T-helper 2 cell treated with Interferon-gamma antibody and Interleukin-4, amounts not matched to agents 5 μg/mL and 100 μg/mL, for 36 hours (primary cell): ENCODE measurements around the gene RAB7A.
"Not testable (repeated sequence)": the region's sequence is repeated elsewhere in the genome, so short reads cannot be mapped to it uniquely, and the experiment has no call there.

Experiments
- DNase-seq: peaks from one replicate; pipeline ENCODE4 v3.0.0; 2021; ENCODE audit warnings: low spot score
- H3K27ac Mint-ChIP-seq: one replicate; pipeline ENCODE4 v1.8.0; 2021; ENCODE audit warnings: mild to moderate bottlenecking, mixed read lengths
- H3K27me3 Mint-ChIP-seq: one replicate; pipeline ENCODE4 v1.8.0; 2021; ENCODE audit warnings: low read depth, mixed read lengths
- H3K36me3 Mint-ChIP-seq: one replicate; pipeline ENCODE4 v1.8.0; 2021; ENCODE audit warnings: low read depth, mixed read lengths
- H3K4me1 Mint-ChIP-seq: one replicate; pipeline ENCODE4 v1.8.0; 2021; ENCODE audit warnings: low read depth, mixed read lengths
- H3K4me3 Mint-ChIP-seq: one replicate; pipeline ENCODE4 v1.8.0; 2022; ENCODE audit warnings: mild to moderate bottlenecking, moderate library complexity, mixed read lengths
- H3K9me3 Mint-ChIP-seq: one replicate; pipeline ENCODE4 v1.8.0; 2021; ENCODE audit warnings: mixed read lengths

The RAB7A gene

DNA sequence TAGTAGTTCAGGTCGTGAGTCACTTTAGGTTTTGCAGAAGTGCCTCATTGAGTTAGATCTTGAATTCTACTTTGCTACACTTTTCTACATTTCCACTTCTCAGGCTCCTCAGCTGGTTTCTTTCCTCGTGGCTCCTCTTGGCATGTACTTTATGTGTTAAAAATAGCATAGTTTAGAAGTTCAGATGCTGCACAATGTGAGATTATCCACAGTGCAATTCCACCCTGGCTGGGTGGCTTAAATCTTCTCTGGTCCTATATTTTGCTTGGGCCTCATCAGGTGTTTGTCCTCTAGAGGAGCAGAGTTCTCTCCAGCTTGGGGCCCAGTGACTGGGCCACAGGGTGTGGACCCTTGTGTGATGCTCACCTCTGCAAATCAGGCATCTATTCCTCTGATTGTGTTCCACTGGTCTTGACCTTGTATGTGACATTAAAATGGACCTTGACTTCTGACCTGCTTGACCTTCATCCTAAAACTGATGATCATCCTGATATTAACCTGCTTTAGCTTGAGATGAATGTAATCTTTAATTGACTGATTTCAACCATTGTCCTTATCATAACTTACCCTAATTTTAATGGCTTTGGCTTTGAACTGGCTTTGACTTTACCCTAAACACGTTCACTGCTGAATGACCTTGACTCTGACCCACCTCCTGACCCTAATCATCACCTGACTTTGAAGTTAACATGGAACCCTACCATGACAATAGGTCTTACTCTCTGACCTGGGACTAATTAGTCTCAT lies 89.5 kb downstream of the RAB7A start:
- peaks cover 56% of the 10 kb centered on the region for H3K36me3 Mint-ChIP-seq
- peak overlapping the region; percentile 32 for H3K27ac Mint-ChIP-seq
- no peaks in the 10 kb centered on the region for H3K27me3 Mint-ChIP-seq
- H3K4me3 Mint-ChIP-seq = no peak overlapping the region
- H3K9me3 Mint-ChIP-seq = no peaks in the 10 kb centered on the region
- H3K4me1 Mint-ChIP-seq = no peaks in the 10 kb centered on the region
- DNase-seq = no peak

DNA sequence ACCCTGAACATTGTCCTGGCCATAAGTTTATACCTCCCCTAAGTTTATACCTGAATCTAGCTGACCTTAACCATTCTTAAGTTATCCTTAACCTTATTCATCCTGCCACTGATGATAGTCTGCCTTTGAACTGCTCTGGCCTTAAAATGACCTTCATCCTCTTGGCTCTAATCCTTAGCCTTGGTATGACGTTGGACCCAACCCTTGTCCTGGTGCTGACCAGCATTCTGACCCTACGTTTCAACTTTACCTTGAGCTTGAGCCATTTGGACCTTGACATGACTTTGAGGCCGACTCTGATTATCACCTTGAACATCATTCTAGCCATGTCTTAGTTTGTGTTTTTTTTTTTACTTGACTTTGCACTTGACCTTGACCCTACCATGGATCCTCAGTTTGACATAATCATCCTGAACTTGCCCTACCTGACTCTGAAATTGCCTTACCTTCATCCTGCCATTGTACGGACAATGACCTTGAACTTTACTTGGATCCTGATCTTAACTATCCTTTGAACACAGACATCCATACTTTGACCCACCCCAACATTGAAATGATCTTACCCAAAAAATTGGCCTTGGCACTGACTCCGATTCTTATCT lies 92.3 kb downstream of the RAB7A start:
- DNase-seq = no peak
- H3K4me1 Mint-ChIP-seq = no peaks in the 10 kb centered on the region
- no peaks in the 10 kb centered on the region for H3K27me3 Mint-ChIP-seq
- H3K4me3 Mint-ChIP-seq = no peak overlapping the region
- no peaks in the 10 kb centered on the region for H3K9me3 Mint-ChIP-seq
- H3K27ac Mint-ChIP-seq = peak overlapping the region; percentile 9
- H3K36me3 Mint-ChIP-seq = peaks cover 45% of the 10 kb centered on the region

DNA sequence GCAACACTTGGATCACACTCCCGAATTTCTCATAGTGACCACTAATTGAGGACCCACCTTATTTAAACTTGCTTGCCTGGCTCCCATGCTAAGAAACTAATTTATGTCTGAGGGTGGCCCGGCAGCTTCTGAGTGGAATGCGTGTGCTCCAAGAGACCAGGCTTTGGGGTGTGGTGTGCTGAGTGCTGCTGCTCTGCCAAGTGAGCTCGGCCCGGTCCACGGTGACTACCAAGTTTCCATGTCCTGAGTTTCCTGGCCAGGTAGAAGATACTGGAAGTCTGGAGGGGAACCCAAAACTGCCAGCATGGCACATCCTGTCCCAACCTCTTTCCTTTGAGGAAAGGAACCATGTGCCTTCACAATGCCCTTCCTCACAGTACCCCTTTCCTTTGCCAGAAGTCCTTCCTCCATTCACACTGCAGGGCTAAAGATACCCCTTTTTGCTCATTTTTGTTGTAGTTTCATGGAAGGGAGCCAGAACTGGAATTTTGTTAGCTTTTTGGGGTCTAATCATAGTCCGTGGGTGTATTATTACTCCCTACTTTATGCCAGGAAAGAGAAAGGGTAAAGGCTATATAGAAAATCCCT lies 94.4 kb downstream of the RAB7A start:
- H3K36me3 Mint-ChIP-seq = peaks cover 36% of the 10 kb centered on the region
- no peak for DNase-seq
- H3K27me3 Mint-ChIP-seq = no peaks in the 10 kb centered on the region
- no peak overlapping the region for H3K4me3 Mint-ChIP-seq
- no peak overlapping the region for H3K27ac Mint-ChIP-seq
- H3K4me1 Mint-ChIP-seq = no peaks in the 10 kb centered on the region
- no peaks in the 10 kb centered on the region for H3K9me3 Mint-ChIP-seq

DNA sequence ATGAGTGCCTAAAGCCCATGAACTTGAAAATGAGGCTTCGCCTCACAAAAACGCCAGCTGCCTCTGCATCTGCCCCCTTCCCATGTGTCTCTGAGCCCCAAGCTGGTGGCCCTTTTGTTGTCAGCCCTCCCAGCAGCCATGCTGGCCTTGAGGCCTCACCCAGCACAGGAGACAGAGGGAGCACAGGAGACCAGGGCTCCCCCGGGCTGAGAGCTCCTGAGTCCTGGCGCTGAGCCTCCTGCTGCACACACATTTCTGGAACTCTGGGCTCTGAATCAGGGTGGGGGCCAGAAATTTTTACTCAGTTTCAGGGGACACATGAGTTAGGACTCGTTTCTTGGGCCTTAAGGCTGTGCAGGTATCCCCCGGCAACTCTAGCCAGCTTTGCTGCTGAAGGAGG lies 97.0 kb downstream of the RAB7A start:
- H3K4me1 Mint-ChIP-seq = no peaks in the 10 kb centered on the region
- peaks cover 20% of the 10 kb centered on the region for H3K36me3 Mint-ChIP-seq
- no peaks in the 10 kb centered on the region for H3K27me3 Mint-ChIP-seq
- H3K27ac Mint-ChIP-seq = no peak overlapping the region
- DNase-seq = no peak
- no peaks in the 10 kb centered on the region for H3K9me3 Mint-ChIP-seq
- H3K4me3 Mint-ChIP-seq = no peak overlapping the region

DNA sequence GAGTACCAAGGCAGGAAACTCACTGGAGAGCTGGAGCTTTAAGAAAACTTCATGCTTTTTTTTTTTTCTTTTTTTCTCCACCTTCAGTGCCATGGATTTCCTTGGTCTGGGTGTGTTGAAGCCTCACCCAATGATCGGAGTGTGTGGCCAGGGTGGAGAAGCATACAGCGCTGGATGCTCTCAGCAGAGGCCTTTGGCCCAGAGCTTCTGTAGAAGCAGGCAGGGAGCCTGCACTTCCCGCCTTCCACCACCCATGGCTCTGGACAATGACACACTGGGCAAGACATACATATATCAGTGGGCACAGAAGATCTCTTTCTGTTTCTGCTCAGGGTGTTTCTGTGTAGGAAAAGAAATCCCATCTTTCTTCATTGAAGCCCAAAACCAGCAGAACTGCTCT lies 97.6 kb downstream of the RAB7A start:
- Mint-ChIP-seq H3K27ac (no peak overlapping the region), H3K27me3 (no peaks in the 10 kb centered on the region), H3K9me3 (no peaks in the 10 kb centered on the region), H3K36me3 (peaks cover 14% of the 10 kb centered on the region), H3K4me1 (no peaks in the 10 kb centered on the region), H3K4me3 (no peak overlapping the region)
- no peak for DNase-seq

DNA sequence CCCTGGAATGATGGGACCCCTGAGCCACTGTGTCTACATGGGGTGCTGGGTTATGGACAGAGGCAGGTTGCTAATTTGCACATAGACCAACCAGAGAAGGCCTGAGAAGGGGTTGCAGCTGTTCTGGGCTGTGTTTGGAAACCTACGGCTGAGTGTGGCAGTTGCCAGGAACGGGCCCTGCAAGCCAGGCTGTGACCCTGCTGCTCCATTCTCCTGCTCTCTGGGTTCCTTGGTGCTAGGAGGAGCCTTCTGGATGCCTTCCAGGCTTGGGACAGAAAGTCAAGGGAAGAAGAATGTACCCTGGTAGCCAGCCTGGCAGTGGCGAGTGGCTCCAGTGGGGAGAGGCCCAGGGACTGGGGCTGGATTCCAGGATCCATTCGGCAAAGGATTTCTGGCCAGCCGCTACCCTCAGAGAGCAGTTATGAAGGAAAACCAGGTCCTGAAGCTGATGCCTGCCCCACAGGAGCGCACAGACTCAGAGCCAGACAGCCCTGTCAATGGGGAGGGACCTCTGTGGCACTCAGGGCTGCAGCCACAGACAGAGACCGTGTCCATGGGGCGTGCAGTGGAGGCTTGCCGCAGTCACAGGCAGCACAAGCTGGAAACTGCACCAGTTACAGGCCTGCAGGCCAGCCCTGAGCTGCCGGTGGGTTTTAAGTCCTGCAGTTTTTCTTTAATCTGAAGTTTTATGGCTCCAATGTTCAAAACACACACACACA lies 98.3 kb downstream of the RAB7A start:
- no peaks in the 10 kb centered on the region for H3K4me1 Mint-ChIP-seq
- H3K4me3 Mint-ChIP-seq = no peak overlapping the region
- H3K9me3 Mint-ChIP-seq = no peaks in the 10 kb centered on the region
- no peak overlapping the region for H3K27ac Mint-ChIP-seq
- no peak for DNase-seq
- no peaks in the 10 kb centered on the region for H3K27me3 Mint-ChIP-seq
- H3K36me3 Mint-ChIP-seq = peaks cover 8% of the 10 kb centered on the region

DNA sequence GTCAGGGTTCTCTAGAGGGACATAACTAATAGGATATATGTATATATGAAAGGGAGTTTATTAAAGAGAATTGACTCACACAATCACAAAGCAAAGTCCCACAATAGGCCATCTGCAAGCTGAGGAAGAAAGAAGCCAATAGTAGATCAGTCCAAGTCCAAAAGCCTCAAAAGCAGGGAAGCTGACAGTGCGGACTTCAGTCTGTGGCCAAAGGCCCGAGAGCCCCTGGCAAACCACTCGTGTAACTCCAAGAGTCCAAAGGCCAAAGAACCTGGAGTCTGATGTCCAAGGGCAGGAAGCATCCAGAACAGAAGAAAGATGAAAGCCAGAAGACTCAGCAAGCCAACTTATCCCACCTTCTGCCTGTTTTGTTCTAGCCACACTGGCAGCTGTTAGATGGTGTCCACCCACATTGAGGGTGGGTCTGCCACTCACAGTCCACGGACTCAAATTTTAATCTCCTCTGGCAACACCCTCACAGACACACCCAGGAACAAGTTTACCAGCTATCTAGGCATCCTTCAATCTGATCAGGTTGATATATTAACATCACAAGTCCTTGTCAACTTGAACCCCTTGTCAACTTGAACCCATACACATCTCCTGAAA lies 99.2 kb downstream of the RAB7A start:
- no peak overlapping the region for H3K27ac Mint-ChIP-seq
- no peaks in the 10 kb centered on the region for H3K27me3 Mint-ChIP-seq
- H3K4me1 Mint-ChIP-seq = no peaks in the 10 kb centered on the region
- no peaks in the 10 kb centered on the region for H3K9me3 Mint-ChIP-seq
- H3K4me3 Mint-ChIP-seq = no peak overlapping the region
- peaks cover 6% of the 10 kb centered on the region for H3K36me3 Mint-ChIP-seq
- no peak for DNase-seq

DNA sequence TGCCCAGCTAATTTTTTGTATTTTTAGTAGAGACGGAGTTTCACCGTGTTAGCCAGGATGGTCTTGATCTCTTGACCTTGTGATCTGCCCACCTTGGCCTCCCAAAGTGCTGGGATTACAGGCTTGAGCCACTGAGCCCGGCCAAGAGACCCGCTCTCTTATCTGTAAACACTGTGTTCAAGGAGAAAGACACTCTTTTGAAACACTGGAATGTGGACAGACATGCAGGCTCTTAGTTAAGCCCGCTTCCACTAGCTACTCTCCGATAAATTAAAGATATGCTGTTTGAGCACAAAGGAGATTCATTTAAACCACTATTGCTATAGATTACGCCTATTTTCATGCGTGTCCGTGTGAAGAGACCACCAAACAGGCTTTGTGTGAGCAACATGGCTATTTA lies 103.1 kb downstream of the RAB7A start:
- not testable (repeated sequence) for H3K36me3 Mint-ChIP-seq, H3K27ac Mint-ChIP-seq

DNA sequence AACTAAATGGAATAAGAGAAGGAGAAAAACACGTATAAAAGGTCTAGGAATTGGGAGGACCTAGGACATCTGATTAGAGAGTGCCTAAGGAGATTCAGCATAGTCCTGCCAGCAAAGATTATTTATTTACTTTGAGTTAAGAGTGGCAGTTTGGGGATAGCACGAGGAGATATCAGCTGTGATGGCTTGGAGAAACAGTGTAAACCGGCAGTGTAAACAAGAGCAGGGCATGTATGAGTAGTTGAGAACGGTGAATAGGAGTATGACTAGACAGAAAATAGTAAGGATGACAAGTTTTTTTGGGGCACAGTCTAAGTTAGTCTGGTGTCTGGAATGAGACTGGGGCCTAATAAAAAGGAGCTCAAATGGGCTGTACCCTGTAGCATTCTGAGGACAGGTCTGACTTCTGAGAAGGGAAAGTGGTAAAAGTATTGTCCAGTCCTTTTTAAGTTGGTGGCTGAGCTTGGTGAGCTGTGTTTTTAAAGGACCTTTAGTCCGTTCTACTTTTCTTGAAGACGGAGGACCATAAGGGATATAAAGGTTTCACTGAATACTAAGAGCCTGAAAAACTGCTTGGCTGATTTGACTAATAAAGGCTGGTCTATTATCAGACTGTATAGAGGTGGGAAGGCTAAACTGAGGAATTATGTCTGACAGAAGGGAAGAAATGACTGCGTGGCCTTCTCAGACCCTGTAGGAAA lies 104.1 kb downstream of the RAB7A start:
- DNase-seq, H3K27ac Mint-ChIP-seq, H3K27me3 Mint-ChIP-seq, H3K4me3 Mint-ChIP-seq, H3K36me3 Mint-ChIP-seq, H3K4me1 Mint-ChIP-seq, H3K9me3 Mint-ChIP-seq: not testable (repeated sequence)

More for the DNA sequence above, 103.1 kb downstream of the RAB7A start:
- DNase-seq, H3K4me1 Mint-ChIP-seq, H3K4me3 Mint-ChIP-seq, H3K27me3 Mint-ChIP-seq, H3K9me3 Mint-ChIP-seq: not testable (repeated sequence)

DNA sequence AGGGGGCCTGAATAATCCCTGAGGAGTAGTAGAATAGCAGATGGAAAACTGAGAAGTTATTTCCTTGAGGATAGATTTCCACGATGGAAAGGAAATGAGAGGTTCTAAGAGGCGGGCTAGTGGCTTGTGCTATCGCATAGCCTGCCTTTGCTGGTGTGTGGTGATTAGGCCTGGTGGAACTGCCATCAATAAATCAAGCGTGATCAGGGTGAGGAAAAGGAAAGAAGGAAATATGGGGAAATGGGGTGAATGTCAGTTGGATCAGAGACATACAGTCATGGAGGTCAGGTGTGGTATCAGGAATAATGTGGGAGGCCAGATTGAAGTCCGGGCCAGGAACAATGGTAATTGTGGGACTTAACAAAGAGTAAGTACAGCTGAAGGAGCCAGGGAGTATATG lies 104.8 kb downstream of the RAB7A start:
- H3K27me3 Mint-ChIP-seq, H3K36me3 Mint-ChIP-seq, H3K9me3 Mint-ChIP-seq, H3K4me1 Mint-ChIP-seq, H3K27ac Mint-ChIP-seq, H3K4me3 Mint-ChIP-seq, DNase-seq: not testable (repeated sequence)

DNA sequence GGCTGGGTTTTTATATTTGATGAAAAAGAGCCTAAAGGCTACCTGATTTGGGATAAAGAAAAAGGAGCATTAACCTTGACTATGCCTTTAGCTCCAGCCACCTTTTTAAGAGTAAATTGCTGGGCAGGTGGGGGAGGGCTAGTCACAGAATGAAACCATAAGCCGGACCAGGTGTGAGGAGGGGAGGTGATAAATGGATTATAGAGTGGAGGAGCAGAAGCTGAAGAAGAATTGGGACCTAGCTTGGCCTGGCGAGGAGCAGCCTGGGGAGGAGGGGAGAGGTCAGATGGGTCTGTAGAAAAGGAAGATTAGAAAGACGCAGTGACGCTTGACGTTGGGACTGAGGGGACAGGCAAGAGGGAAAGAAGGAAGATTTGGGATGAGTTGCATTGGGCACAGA lies 107.0 kb downstream of the RAB7A start:
- H3K9me3 Mint-ChIP-seq, H3K4me3 Mint-ChIP-seq, H3K27me3 Mint-ChIP-seq, DNase-seq, H3K27ac Mint-ChIP-seq, H3K36me3 Mint-ChIP-seq, H3K4me1 Mint-ChIP-seq: not testable (repeated sequence)

DNA sequence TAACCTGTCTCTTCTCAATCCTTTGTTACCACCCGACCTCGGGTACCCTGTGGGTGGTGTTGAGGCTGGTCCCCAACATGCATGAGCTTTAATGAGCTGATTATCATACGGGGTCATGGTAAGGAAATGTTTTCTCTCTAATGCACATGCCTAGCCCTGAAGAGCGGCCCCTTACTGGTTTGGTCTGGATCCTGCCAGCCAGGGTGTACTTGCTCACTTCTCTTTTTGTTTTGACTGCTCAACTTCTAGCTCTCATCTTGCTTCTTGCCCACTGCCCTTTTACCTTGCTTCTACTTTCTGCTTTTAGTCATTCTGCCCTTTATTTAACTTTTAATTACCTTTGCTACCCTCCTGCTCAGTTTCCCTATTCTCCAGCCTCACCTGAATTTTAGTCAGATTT lies 109.1 kb downstream of the RAB7A start:
- DNase-seq = no peak
- Mint-ChIP-seq H3K27me3 (peaks cover 4% of the 10 kb centered on the region), H3K4me3 (no peak overlapping the region), H3K36me3 (no peaks in the 10 kb centered on the region), H3K4me1 (no peaks in the 10 kb centered on the region), H3K27ac (no peak overlapping the region), H3K9me3 (no peaks in the 10 kb centered on the region)
